ENCODE data around the gene TNFRSF19. TPM values are rescaled to one million over a fixed set of nuclear protein-coding genes. Genes with fewer than 3 reads are reported as not detected.

Gene TNFRSF19
- total and polyA plus RNA-seq, 2 of the 13 experiments (the other 11 are each of a cell fraction or from before 2014, with no cell fraction given), result 75.3 to 77.7 TPM

DNA sequence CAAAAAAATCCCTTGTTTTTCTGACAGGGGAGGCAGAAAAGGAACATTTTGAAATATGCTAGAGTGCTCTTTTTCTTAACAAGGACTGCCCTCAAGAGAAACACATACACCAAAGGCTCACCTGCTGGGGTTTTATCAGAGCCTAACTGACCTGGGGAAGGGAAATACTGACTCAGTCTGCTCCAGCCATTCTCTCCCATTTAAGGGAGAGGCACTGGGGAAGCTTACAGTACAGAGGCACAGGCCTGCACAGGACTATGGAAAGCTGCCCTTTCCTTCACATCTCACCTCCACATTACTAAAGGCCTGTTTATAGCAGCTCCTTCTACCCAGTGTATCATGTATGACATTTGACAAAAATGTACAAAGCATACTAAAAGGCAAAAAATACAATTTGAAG, 30.3 kb downstream of the TNFRSF19 start:
- intact Hi-C loops (cut with micrococcal nuclease; ENCODE audit: unreplicated experiment), result no loop called here
- peak overlapping the region; percentile 58 for H3K27ac ChIP-seq (ENCODE audit: extremely low read length, insufficient read depth, low read length)
- H3K27me3 ChIP-seq (ENCODE audit: control insufficient read depth in 1 of 2, insufficient read depth in 2 of 2, low read length in 2 of 2), result no peaks in the 10 kb centered on the region
- H3K79me2 ChIP-seq (ENCODE audit: insufficient read depth, low read length), result no peaks in the 10 kb centered on the region
- H3K9ac ChIP-seq (ENCODE audit: insufficient read depth, low read depth, low read length), result no peak overlapping the region
- peaks cover 2 to 5% of the 10 kb centered on the region in 2 experiments; a peak in 3 of 5 replicates for H3K36me3 ChIP-seq (replicated peaks in 1 of 2; ENCODE audit: control insufficient read depth in 1 of 2, insufficient read depth in 2 of 2, low read length in 2 of 2)
- H4K20me1 ChIP-seq (ENCODE audit: insufficient read depth, low read length), result no peaks in the 10 kb centered on the region
- in situ Hi-C loops (cut with HindIII; ENCODE audit: extremely low pct_ligation_motif_present, low pct_unique_long_range_greater_than_20kb), result no loop called here
- FAIRE-seq (no peak), ATAC-seq (peak; percentile 35), DNase-seq (ENCODE audit: low spot score) (no peak)
- TF ChIP-seq, protein P1, sequence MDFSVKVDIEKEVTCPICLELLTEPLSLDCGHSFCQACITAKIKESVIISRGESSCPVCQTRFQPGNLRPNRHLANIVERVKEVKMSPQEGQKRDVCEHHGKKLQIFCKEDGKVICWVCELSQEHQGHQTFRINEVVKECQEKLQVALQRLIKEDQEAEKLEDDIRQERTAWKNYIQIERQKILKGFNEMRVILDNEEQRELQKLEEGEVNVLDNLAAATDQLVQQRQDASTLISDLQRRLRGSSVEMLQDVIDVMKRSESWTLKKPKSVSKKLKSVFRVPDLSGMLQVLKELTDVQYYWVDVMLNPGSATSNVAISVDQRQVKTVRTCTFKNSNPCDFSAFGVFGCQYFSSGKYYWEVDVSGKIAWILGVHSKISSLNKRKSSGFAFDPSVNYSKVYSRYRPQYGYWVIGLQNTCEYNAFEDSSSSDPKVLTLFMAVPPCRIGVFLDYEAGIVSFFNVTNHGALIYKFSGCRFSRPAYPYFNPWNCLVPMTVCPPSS (IDR thresholded peaks at IDR 0.05), result no peak
- TF ChIP-seq ZNF577 (CRISPR knock-in tag; IDR thresholded peaks at IDR 0.05; ENCODE audit: borderline replicate concordance, low read depth) (no peak), ZNF232 (CRISPR knock-in tag; IDR thresholded peaks at IDR 0.05; ENCODE audit: borderline replicate concordance) (no peak), EED (CRISPR knock-in tag; IDR thresholded peaks at IDR 0.05) (no peak), THAP9 (CRISPR knock-in tag; IDR thresholded peaks at IDR 0.05; ENCODE audit: borderline replicate concordance) (no peak), ETV6 (CRISPR knock-in tag; conservative IDR thresholded peaks at IDR 0.05) (no peak), ZNF557 (CRISPR knock-in tag; IDR thresholded peaks at IDR 0.05) (no peak), CBX2 (IDR thresholded peaks at IDR 0.05; ENCODE audit: low read depth, low read length) (no peak), CBX2 (CRISPR knock-in tag; IDR thresholded peaks at IDR 0.05; ENCODE audit: low read depth) (no peak), MEIS1 (CRISPR knock-in tag; IDR thresholded peaks at IDR 0.05; ENCODE audit: borderline replicate concordance) (no peak), PLSCR1 (CRISPR knock-in tag; IDR thresholded peaks at IDR 0.05; ENCODE audit: borderline replicate concordance) (no peak), NCOA2 (CRISPR knock-in tag; IDR thresholded peaks at IDR 0.05) (no peak), ZSCAN25 (CRISPR knock-in tag; IDR thresholded peaks at IDR 0.05) (no peak)
- TF ChIP-seq, protein P2, sequence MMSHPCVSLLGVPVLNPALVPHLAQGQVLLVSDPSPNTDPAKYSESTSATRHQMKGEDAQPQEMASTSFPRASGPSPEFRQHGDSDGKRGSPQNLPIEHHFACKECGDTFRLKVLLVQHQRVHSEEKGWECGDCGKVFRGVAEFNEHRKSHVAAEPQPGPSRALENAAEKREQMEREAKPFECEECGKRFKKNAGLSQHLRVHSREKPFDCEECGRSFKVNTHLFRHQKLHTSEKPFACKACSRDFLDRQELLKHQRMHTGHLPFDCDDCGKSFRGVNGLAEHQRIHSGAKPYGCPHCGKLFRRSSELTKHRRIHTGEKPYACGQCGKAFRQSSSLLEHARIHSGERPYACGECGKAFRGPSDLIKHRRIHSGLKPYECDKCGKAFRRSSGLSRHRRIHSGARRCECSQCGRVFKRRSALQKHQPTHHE (CRISPR knock-in tag; IDR thresholded peaks at IDR 0.05; ENCODE audit: borderline replicate concordance), result no peak
- TF ChIP-seq, protein P3, sequence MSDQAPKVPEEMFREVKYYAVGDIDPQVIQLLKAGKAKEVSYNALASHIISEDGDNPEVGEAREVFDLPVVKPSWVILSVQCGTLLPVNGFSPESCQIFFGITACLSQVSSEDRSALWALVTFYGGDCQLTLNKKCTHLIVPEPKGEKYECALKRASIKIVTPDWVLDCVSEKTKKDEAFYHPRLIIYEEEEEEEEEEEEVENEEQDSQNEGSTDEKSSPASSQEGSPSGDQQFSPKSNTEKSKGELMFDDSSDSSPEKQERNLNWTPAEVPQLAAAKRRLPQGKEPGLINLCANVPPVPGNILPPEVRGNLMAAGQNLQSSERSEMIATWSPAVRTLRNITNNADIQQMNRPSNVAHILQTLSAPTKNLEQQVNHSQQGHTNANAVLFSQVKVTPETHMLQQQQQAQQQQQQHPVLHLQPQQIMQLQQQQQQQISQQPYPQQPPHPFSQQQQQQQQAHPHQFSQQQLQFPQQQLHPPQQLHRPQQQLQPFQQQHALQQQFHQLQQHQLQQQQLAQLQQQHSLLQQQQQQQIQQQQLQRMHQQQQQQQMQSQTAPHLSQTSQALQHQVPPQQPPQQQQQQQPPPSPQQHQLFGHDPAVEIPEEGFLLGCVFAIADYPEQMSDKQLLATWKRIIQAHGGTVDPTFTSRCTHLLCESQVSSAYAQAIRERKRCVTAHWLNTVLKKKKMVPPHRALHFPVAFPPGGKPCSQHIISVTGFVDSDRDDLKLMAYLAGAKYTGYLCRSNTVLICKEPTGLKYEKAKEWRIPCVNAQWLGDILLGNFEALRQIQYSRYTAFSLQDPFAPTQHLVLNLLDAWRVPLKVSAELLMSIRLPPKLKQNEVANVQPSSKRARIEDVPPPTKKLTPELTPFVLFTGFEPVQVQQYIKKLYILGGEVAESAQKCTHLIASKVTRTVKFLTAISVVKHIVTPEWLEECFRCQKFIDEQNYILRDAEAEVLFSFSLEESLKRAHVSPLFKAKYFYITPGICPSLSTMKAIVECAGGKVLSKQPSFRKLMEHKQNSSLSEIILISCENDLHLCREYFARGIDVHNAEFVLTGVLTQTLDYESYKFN (CRISPR knock-in tag; conservative IDR thresholded peaks at IDR 0.05), result no peak
- H3K4me2 ChIP-seq (ENCODE audit: low read depth, low read length), result no peak overlapping the region
- ChIA-PET POLR2A (interaction anchor here (1.0 to 1.5 kb wide), 5 partner anchors 9 to 30 kb away, joined by 3 to 6 read pairs (median 5); partner anchors contain the start of gene TNFRSF19), CTCF (ENCODE audit: low intra/inter-chr PET ratio, low total read pairs) (no interaction called here)
- no peaks in the 10 kb centered on the region for H3K9me3 ChIP-seq (ENCODE audit: low read length)
- H2AFZ ChIP-seq (ENCODE audit: low read length), result no peak overlapping the region
- H3K4me3 ChIP-seq (replicated peaks in 1 of 3; ENCODE audit: insufficient read depth in 1 of 3, low read depth in 2 of 3, low read length in 3 of 3), result no peak overlapping the region
- peaks cover 50% of the 10 kb centered on the region for H3K4me1 ChIP-seq (ENCODE audit: insufficient read depth, low read length)
- BruUV-seq (replicated peaks), result no TSS peak
